IPS-20b (cell line): ENCODE results near the gene GABARAPL2.

Experiments used
- H3K27ac ChIP-seq: one replicate; pipeline ENCODE4 v1.5.1; 2013; ENCODE audit warnings: low read length
- H3K27me3 ChIP-seq: 2 replicates; pipeline ENCODE4 v1.6.1; 2013; ENCODE audit warnings: mild to moderate bottlenecking, low read length, inconsistent platforms; ENCODE audit not compliant: insufficient read depth
- H3K36me3 ChIP-seq: 2 replicates; pipeline ENCODE4 v1.6.1; 2013; ENCODE audit warnings: low read depth, mild to moderate bottlenecking, inconsistent platforms, low read length, moderate library complexity; ENCODE audit not compliant: insufficient read depth
- H3K4me1 ChIP-seq: 2 replicates; pipeline ENCODE4 v1.6.1; 2013; ENCODE audit warnings: mild to moderate bottlenecking, control low read depth, inconsistent platforms, low read length, moderate library complexity; ENCODE audit not compliant: insufficient read depth
- H3K4me3 ChIP-seq: 2 replicates; pipeline ENCODE4 v1.5.1; 2013; ENCODE audit warnings: mild to moderate bottlenecking, low read length, inconsistent platforms
- H3K9ac ChIP-seq: 2 replicates; pipeline ENCODE4 v1.6.1; 2013; ENCODE audit warnings: low read depth, mild to moderate bottlenecking, inconsistent platforms, low read length, moderate library complexity
- H3K9me3 ChIP-seq: 2 replicates; pipeline ENCODE4 v1.6.1; 2013; ENCODE audit warnings: mild to moderate bottlenecking, low read depth, low read length, inconsistent platforms; ENCODE audit not compliant: insufficient read depth

Gene GABARAPL2

GRCh38 chr16:75556431-75556950, 9.7 kb upstream of the GABARAPL2 start:
- Histone ChIP-seq H3K4me1 (peaks cover 12% of the 10 kb centered on the region; the same call in 1 of the 2 replicates), H3K9me3 (no peaks in the 10 kb centered on the region), H3K4me3 (peak overlapping the region; percentile 88), H3K27me3 (no peaks in the 10 kb centered on the region), H3K9ac (peak overlapping the region; percentile 29; the same call in 1 of the 2 replicates), H3K36me3 (no peaks in the 10 kb centered on the region), H3K27ac (no peak overlapping the region)

DNA sequence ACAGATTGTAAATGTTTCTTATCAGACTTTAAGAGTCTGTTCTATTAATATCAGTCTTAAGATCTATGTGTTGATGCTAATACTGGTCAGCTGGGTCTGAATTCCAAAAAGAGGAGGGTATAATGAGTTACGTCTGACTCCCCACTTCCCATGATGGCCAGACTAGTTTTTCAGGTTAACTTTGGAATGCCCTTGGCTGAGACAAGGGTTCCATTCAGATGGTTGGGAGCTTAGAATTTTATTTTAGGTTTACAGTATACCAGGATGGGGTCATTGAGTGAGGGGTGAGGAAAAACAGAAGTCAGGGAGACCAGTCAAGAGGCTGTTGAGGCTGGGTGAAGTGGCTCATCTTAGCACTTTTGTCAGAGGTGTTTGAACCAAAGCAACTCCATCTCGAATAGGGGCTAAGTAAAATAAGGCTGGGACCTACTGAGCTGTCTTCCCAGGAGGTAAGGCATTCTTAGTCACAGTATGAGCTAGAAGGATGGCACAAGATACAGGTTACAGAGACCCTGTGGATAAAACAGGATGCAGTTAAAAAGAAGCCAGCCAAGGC, 7.3 kb upstream of the GABARAPL2 start:
- H3K27me3 ChIP-seq, result no peaks in the 10 kb centered on the region
- H3K9me3 ChIP-seq, result no peaks in the 10 kb centered on the region
- H3K36me3 ChIP-seq, result no peaks in the 10 kb centered on the region
- peaks cover 15% of the 10 kb centered on the region for H3K4me1 ChIP-seq
- no peak overlapping the region for H3K4me3 ChIP-seq
- no peak overlapping the region for H3K9ac ChIP-seq
- no peak overlapping the region for H3K27ac ChIP-seq

DNA sequence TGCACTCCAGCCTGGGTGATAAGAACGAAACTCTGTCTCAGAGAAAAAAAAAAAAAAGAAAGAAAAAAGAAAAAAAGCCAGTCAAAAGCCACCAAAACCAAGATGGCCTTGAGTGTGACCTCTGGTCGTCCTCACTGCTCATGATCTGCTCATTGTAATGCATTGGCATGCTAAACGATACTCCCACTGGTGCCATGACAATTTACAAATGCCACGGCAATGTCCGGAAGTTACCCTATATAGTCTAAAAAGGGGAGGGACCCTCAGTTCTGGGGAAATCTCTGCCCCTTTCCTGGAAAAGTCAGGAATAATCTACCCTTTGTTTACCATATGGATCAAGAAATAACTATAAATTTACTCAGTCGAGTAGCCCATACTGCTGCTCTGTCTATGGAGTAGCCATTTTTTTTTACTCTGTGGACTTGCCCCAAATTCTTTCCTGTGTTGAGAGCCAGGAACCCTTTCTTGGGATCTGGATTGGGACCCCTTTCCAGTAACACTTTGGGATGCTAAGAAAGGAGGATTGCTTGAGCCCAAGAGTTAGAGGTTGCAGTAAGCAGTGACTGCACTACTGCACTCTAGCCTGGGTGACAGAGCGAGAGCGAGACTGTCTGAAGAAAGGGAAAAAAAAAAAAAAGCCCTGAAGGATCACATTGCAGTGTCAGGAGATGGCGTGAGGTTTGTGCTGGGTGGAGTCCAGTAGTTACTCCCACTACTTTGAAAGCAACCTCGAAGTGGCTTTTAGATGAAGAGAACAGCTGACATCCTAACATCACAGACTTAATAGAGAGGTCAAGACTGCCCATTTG, 6.4 kb upstream of the GABARAPL2 start:
- H3K4me3 ChIP-seq, result no peak overlapping the region

DNA sequence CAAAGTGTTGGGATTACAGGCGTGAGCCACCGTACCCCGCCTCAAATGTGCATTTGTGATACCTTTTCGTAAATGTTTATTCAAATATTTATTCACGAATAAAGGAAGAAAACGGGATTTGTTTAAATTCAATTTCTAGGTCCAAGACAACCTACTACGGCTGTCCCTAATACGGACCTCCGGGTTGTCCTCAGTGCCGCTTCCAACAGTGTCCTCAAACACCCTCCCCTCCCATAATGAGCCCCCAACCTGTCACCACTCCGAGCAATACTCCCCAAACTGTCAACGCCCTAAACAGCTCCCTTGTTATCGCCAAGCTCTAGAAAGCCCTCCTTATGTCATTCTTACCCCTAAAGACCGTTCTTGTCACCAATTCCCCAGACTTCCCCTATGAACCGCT, 539 bp upstream of the GABARAPL2 start:
- Histone ChIP-seq H3K27ac (no peak overlapping the region), H3K9ac (no peak overlapping the region; the same call in 1 of the 2 replicates), H3K36me3 (peaks cover 30% of the 10 kb centered on the region)

More for the DNA sequence above, 6.4 kb upstream of the GABARAPL2 start:
- H3K27me3 ChIP-seq, result no peaks in the 10 kb centered on the region
- H3K36me3 ChIP-seq, result no peaks in the 10 kb centered on the region
- no peaks in the 10 kb centered on the region for H3K9me3 ChIP-seq
- peak overlapping the region; percentile 18; the same call in 1 of the 2 replicates for H3K9ac ChIP-seq
- peaks cover 17% of the 10 kb centered on the region for H3K4me1 ChIP-seq
- H3K27ac ChIP-seq, result no peak overlapping the region

GRCh38 chr16:75566758-75567255, 628 bp downstream of the GABARAPL2 start:
- Histone ChIP-seq H3K9me3 (no peaks in the 10 kb centered on the region), H3K36me3 (peaks cover 38% of the 10 kb centered on the region), H3K9ac (peak overlapping the region; percentile 77; the same call in 1 of the 2 replicates), H3K4me1 (peaks cover 15% of the 10 kb centered on the region), H3K4me3 (peak overlapping the region; percentile 95), H3K27ac (no peak overlapping the region), H3K27me3 (no peaks in the 10 kb centered on the region)

More for the DNA sequence above, 539 bp upstream of the GABARAPL2 start:
- H3K4me1 ChIP-seq, result peaks cover 15% of the 10 kb centered on the region
- no peaks in the 10 kb centered on the region for H3K9me3 ChIP-seq
- peak overlapping the region; percentile 95 for H3K4me3 ChIP-seq
- no peaks in the 10 kb centered on the region for H3K27me3 ChIP-seq

DNA sequence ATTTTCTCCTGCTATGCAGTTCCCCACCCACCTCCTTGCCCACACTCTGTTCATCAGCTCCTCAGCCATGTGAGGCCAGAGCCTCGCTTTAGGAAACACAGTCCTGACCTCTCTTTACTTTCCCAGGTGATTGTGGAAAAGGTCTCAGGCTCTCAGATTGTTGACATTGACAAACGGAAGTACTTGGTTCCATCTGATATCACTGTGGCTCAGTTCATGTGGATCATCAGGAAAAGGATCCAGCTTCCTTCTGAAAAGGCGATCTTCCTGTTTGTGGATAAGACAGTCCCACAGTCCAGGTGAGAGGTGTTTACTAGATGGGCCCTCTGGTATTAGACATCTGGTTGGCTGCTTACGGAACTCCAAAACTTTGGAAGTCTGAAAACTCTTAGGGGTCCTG, 1.7 kb downstream of the GABARAPL2 start:
- Histone ChIP-seq H3K27ac (no peak overlapping the region), H3K4me3 (no peak overlapping the region), H3K27me3 (no peaks in the 10 kb centered on the region), H3K9me3 (no peaks in the 10 kb centered on the region), H3K36me3 (peaks cover 48% of the 10 kb centered on the region), H3K9ac (no peak overlapping the region), H3K4me1 (peaks cover 15% of the 10 kb centered on the region)

DNA sequence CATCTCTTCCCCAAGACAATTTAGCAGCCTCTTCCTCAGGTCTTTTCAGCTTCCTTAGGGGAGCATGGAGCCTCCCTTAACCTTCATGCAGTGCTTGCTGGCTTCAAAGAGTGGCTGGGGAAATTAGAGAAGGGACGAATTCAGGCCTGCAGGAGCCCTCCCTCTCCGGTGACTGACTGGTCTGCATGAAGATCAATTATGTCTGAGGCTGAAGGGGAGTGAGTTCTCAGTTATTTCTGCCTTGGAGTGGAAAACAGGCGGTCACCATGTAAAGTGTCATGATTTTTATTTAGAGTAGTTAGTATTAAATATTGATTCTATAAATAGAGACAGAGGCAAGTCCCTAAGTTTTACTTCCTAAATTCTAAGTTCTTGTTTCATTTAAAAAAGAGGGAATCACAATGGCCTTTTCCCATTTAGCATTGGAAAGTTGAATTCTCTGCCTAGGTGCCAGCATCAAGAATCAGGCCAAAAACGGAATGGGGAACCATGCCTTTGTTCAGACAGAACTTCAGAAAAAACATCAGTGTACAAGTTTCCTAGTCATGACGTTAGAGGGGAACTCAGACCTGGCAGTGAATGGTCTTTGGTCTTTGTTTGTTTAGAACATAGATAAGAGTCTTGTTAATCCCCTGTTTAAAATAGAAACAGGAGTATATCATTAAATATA, 4.4 kb downstream of the GABARAPL2 start:
- H3K27ac ChIP-seq, result no peak overlapping the region
- no peaks in the 10 kb centered on the region for H3K9me3 ChIP-seq
- 0 out of 2 replicates have a peak, but pooled peaks cover 4% of the 10 kb centered on the region for H3K4me1 ChIP-seq
- peaks cover 70% of the 10 kb centered on the region for H3K36me3 ChIP-seq
- H3K4me3 ChIP-seq, result no peak overlapping the region
- H3K9ac ChIP-seq, result no peak overlapping the region
- H3K27me3 ChIP-seq, result no peaks in the 10 kb centered on the region

GRCh38 chr16:75572864-75573542, 6.8 kb downstream of the GABARAPL2 start:
- no peak overlapping the region for H3K9ac ChIP-seq
- no peak overlapping the region for H3K27ac ChIP-seq
- 0 out of 2 replicates have a peak, but pooled peaks cover 5% of the 10 kb centered on the region for H3K4me1 ChIP-seq
- no peaks in the 10 kb centered on the region for H3K27me3 ChIP-seq
- no peaks in the 10 kb centered on the region for H3K9me3 ChIP-seq
- peaks cover 88% of the 10 kb centered on the region for H3K36me3 ChIP-seq
- no peak overlapping the region for H3K4me3 ChIP-seq

DNA sequence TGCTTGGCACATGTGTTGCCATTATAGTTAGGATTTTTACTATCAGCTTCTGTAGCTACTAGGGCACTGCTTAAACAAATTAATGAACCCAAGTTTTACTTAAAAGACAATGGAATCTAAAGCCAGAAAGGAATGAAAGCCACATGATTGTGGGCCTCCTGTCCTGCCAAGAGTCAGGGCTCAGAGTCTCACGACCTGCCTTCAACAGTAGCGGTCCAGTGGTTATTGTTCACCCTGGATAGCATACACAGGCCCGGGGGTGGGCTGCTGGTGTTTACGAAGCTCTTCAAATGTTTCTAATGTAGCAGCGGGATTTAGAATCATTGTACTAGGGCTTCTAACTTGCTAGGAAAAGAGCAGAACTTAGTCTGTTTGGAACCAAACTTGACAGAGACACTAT, 7.8 kb downstream of the GABARAPL2 start:
- no peak overlapping the region for H3K9ac ChIP-seq
- H3K27ac ChIP-seq, result no peak overlapping the region
- H3K4me1 ChIP-seq, result 0 out of 2 replicates have a peak, but pooled peaks cover 5% of the 10 kb centered on the region
- H3K4me3 ChIP-seq, result no peak overlapping the region
- H3K36me3 ChIP-seq, result peaks cover 87% of the 10 kb centered on the region
- no peaks in the 10 kb centered on the region for H3K27me3 ChIP-seq
- no peaks in the 10 kb centered on the region for H3K9me3 ChIP-seq

GRCh38 chr16:75575958-75576357, 9.8 kb downstream of the GABARAPL2 start:
- H3K4me1 ChIP-seq, result 0 out of 2 replicates have a peak, but pooled peaks cover 5% of the 10 kb centered on the region
- H3K9ac ChIP-seq, result no peak overlapping the region
- H3K36me3 ChIP-seq, result peaks cover 80% of the 10 kb centered on the region
- H3K9me3 ChIP-seq, result no peaks in the 10 kb centered on the region
- no peaks in the 10 kb centered on the region for H3K27me3 ChIP-seq
- no peak overlapping the region for H3K4me3 ChIP-seq
- H3K27ac ChIP-seq, result no peak overlapping the region

GRCh38 chr16:75576384-75576811, 10.2 kb downstream of the GABARAPL2 start:
- Histone ChIP-seq H3K9me3 (no peaks in the 10 kb centered on the region), H3K27ac (no peak overlapping the region), H3K4me1 (0 out of 2 replicates have a peak, but pooled peaks cover 5% of the 10 kb centered on the region), H3K36me3 (peaks cover 75% of the 10 kb centered on the region), H3K27me3 (no peaks in the 10 kb centered on the region), H3K9ac (no peak overlapping the region), H3K4me3 (no peak overlapping the region)
